ENCODE measurements around the gene AXDND1. TPM values are rescaled to one million over a fixed set of nuclear protein-coding genes. Genes with fewer than 3 reads are reported as not detected.

Gene AXDND1
- total RNA-seq, 1 donor from 2014 or later: not detected

- FAIRE-seq: no peak
Observed at GRCh38 chr1:179558078-179558477, 192.3 kb downstream of the AXDND1 start.

GRCh38 chr1:179575497-179576314 is 209.9 kb downstream of the AXDND1 start, which contains the start of gene NPHS2:
Gene NPHS2, minus strand, starts transcription at chr1:179575948. Its CDS starts 84 bp downstream, at chr1:179575864.
- DNase-seq (ENCODE audit: low read depth) (no peak), FAIRE-seq (no peak)
- Histone ChIP-seq H3K27me3 (ENCODE audit: control insufficient read depth, insufficient read depth, low read length) (peaks cover 7% of the 10 kb centered on the region), H3K36me3 (ENCODE audit: control insufficient read depth, insufficient read depth, low read length) (no peaks in the 10 kb centered on the region), H3K4me3 (ENCODE audit: low read depth, low read length) (no peak within 1 kb of the TSS)
- no peak for TF ChIP-seq CTCF (IDR thresholded peaks at IDR 0.05; ENCODE audit: insufficient read depth, low read length, severe bottlenecking)

More at GRCh38 chr1:179558078-179558477, 192.3 kb downstream of the AXDND1 start:
- no peaks in the 10 kb centered on the region for H3K36me3 ChIP-seq (ENCODE audit: control insufficient read depth, insufficient read depth, low read length)
- no peak overlapping the region for H3K4me3 ChIP-seq (ENCODE audit: low read depth, low read length)
- TF ChIP-seq CTCF (IDR thresholded peaks at IDR 0.05; ENCODE audit: insufficient read depth, low read length, severe bottlenecking): no peak
- no peaks in the 10 kb centered on the region for H3K27me3 ChIP-seq (ENCODE audit: control insufficient read depth, insufficient read depth, low read length)
- no peak for DNase-seq (ENCODE audit: low read depth)

GRCh38 chr1:179576509-179576908 is 210.7 kb downstream of the AXDND1 start:
- no peaks in the 10 kb centered on the region for H3K36me3 ChIP-seq (ENCODE audit: control insufficient read depth, insufficient read depth, low read length)

GRCh38 chr1:179583771-179584320 is 218.1 kb downstream of the AXDND1 start:
- Histone ChIP-seq H3K27me3 (ENCODE audit: control insufficient read depth, insufficient read depth, low read length) (no peaks in the 10 kb centered on the region), H3K4me3 (ENCODE audit: low read depth, low read length) (no peak overlapping the region), H3K36me3 (ENCODE audit: control insufficient read depth, insufficient read depth, low read length) (no peaks in the 10 kb centered on the region)
- DNase-seq (ENCODE audit: low read depth) (no peak), FAIRE-seq (no peak)
- TF ChIP-seq CTCF (IDR thresholded peaks at IDR 0.05; ENCODE audit: insufficient read depth, low read length, severe bottlenecking): no peak

More at GRCh38 chr1:179576509-179576908, 210.7 kb downstream of the AXDND1 start:
- peaks cover 7% of the 10 kb centered on the region for H3K27me3 ChIP-seq (ENCODE audit: control insufficient read depth, insufficient read depth, low read length)
- no peak overlapping the region for H3K4me3 ChIP-seq (ENCODE audit: low read depth, low read length)
- no peak for TF ChIP-seq CTCF (IDR thresholded peaks at IDR 0.05; ENCODE audit: insufficient read depth, low read length, severe bottlenecking)
- no peak for DNase-seq (ENCODE audit: low read depth)
- FAIRE-seq: no peak

GRCh38 chr1:179586107-179586823 is 220.5 kb downstream of the AXDND1 start:
- FAIRE-seq: no peak
- peak overlapping the region; percentile 20 for H3K4me3 ChIP-seq (ENCODE audit: low read depth, low read length)
- H3K27me3 ChIP-seq (ENCODE audit: control insufficient read depth, insufficient read depth, low read length): no peaks in the 10 kb centered on the region
- peak; percentile 61 for TF ChIP-seq CTCF (IDR thresholded peaks at IDR 0.05; ENCODE audit: insufficient read depth, low read length, severe bottlenecking)
- peak; percentile 1 for DNase-seq (ENCODE audit: low read depth)
- no peaks in the 10 kb centered on the region for H3K36me3 ChIP-seq (ENCODE audit: control insufficient read depth, insufficient read depth, low read length)
